HepG2 (cell line): ENCODE measurements around the gene ZNF101. TPM values are rescaled to one million over a fixed set of nuclear protein-coding genes. Genes with fewer than 3 reads are reported as not detected.
A peak's percentile ranks its signal among the peaks of the same experiment; 100 is the strongest.

ENCODE experiments used
- ATAC-seq: fragments of 200-7000 bp; cut with Tn5 transposase; 3 replicates; pipeline ENCODE4 v1.9.1; 2020; ENCODE audit warnings: mild to moderate bottlenecking, moderate library complexity
- Bru-seq: library from RNA; stranded (reverse); fragments of 400-500 nt; gene quantifications from one replicate; lab custom pipeline; 2021; lab: Mats Ljungman, UMichigan
- BruChase-seq, 2 experiments: library from RNA; stranded (reverse); fragments of 400-500 nt; gene quantifications; one replicate each; lab custom pipeline; 2021; lab: Mats Ljungman, UMichigan
- BruUV-seq: library from RNA; stranded (reverse); fragments of 400-500 nt; replicated peaks from 2 replicates; lab custom pipeline; 2021; lab: Mats Ljungman, UMichigan
- CTCF ChIA-PET: fragments of 300-600 bp; formaldehyde crosslinking; extraction: SDS; loops from one replicate; lab custom pipeline; 2021; ENCODE audit warnings: low total read pairs, inconsistent platforms, low intra/inter-chr PET ratio; lab: Yijun Ruan, JAX
- POLR2A ChIA-PET: fragments of 350-600 bp; sonication (Branson Sonifier 250); formaldehyde crosslinking; loops from one replicate; lab custom pipeline; 2020; ENCODE audit warnings: antibody characterized with exemption, inconsistent platforms; lab: Yijun Ruan, JAX
- DNase-seq: peaks from one replicate; pipeline ENCODE4 v3.0.0-alpha.2; 2015; ENCODE audit warnings: low spot score
- FAIRE-seq: peaks from 3 replicates; lab custom pipeline; 2011; peaks lifted over from hg19 to GRCh38; lab: Jason Lieb, UNC
- H2AFZ ChIP-seq: one replicate; pipeline ENCODE4 v1.6.1; 2011; ENCODE audit warnings: low read length, inconsistent platforms
- H3K27ac ChIP-seq: fragments of 300-600 bp; 3 replicates; pipeline ENCODE4 v1.8.0; 2011; ENCODE audit warnings: mixed run types, mild to moderate bottlenecking, mixed read lengths, low read length, inconsistent platforms; ENCODE audit not compliant: insufficient read depth; ENCODE audit errors: extremely low read length
- H3K27me3 ChIP-seq, 2 experiments: fragments of 200-600 bp in 1 of 2; 2 replicates in 1 of 2; 3 replicates in 1 of 2; pipeline versions ENCODE4 v1.6.0 to v1.8.0; 2011; ENCODE audit warnings: low read length in 2 of 2, mild to moderate bottlenecking in 2 of 2, moderate library complexity in 2 of 2, inconsistent platforms in 1 of 2; ENCODE audit not compliant: insufficient read depth in 2 of 2, control insufficient read depth in 1 of 2
- H3K36me3 ChIP-seq, 2 experiments: fragments of 200-600 bp in 1 of 2; replicated peaks in 1 of 2; 2 replicates in 1 of 2; 3 replicates in 1 of 2; pipeline versions ENCODE4 v1.5.1 to v1.8.0; 2011; ENCODE audit warnings: low read length in 2 of 2, inconsistent platforms in 1 of 2; ENCODE audit not compliant: insufficient read depth in 2 of 2, control insufficient read depth in 1 of 2
- H3K4me1 ChIP-seq: 2 replicates; pipeline ENCODE4 v1.5.1; 2012; ENCODE audit warnings: low read length, inconsistent platforms; ENCODE audit not compliant: insufficient read depth
- H3K4me2 ChIP-seq: 2 replicates; pipeline ENCODE4 v1.6.0; 2011; ENCODE audit warnings: low read depth, low read length, inconsistent platforms
- H3K4me3 ChIP-seq, 3 experiments: fragments of 200-600 bp in 1 of 3; sonication (generic), shearing (Covaris generic) in 1 of 3; replicated peaks in 1 of 3; 2 replicates each; pipeline ENCODE4 v1.5.1; 2011 to 2016; ENCODE audit warnings: low read length in 3 of 3, inconsistent platforms in 2 of 3, low read depth in 2 of 3, mild to moderate bottlenecking in 2 of 3, control low read depth in 1 of 3, mixed read lengths in 1 of 3; ENCODE audit not compliant: insufficient read depth in 1 of 3
- H3K79me2 ChIP-seq: one replicate; pipeline ENCODE4 v1.6.1; 2011; ENCODE audit warnings: low read length, inconsistent platforms; ENCODE audit not compliant: insufficient read depth
- H3K9ac ChIP-seq: 2 replicates; pipeline ENCODE4 v1.6.0; 2011; ENCODE audit warnings: mild to moderate bottlenecking, low read depth, low read length, inconsistent platforms; ENCODE audit not compliant: insufficient read depth
- H3K9me3 ChIP-seq: 2 replicates; pipeline ENCODE4 v1.5.1; 2012; ENCODE audit warnings: mild to moderate bottlenecking, low read length
- H4K20me1 ChIP-seq: 2 replicates; pipeline ENCODE4 v1.6.0; 2011; ENCODE audit warnings: inconsistent platforms, mild to moderate bottlenecking, low read length, moderate library complexity; ENCODE audit not compliant: insufficient read depth
- FUBP1 ChIP-seq: sonication (generic); formaldehyde crosslinking; IDR thresholded peaks from 2 replicates; pipeline ENCODE4 v1.5.1; 2020; ENCODE audit warnings: missing genetic modification reagents, mild to moderate bottlenecking, borderline replicate concordance
- HOMEZ ChIP-seq: IDR thresholded peaks from 2 replicates; pipeline ENCODE4 v1.6.1; 2016; ENCODE audit warnings: low read depth
- PRPF4 ChIP-seq: fragments of 200-400 bp; formaldehyde crosslinking; IDR thresholded peaks from 2 replicates; pipeline ENCODE4 v1.6.1; 2016; ENCODE audit warnings: low read length, low read depth; ENCODE audit not compliant: poor library complexity, severe bottlenecking
- XBP1 ChIP-seq: sonication (generic); formaldehyde crosslinking; IDR thresholded peaks from 2 replicates; pipeline ENCODE4 v1.5.0; 2020; ENCODE audit warnings: missing genetic modification reagents
- ZFP90 ChIP-seq: sonication (generic); formaldehyde crosslinking; IDR thresholded peaks from 2 replicates; pipeline ENCODE4 v1.8.0; 2022; ENCODE audit warnings: missing genetic modification reagents, mild to moderate bottlenecking, inconsistent platforms, borderline replicate concordance
- ZNF501 ChIP-seq: sonication (generic); formaldehyde crosslinking; IDR thresholded peaks from 2 replicates; pipeline ENCODE4 v1.5.1; 2020; ENCODE audit warnings: mild to moderate bottlenecking, moderate library complexity, missing genetic modification reagents
- WGBS: methylation state at CpG from one replicate; pipeline ENCODE4 v1.1.6; 2017; ENCODE audit warnings: low lambda C conversion rate; 5-methylcytosine and 5-hydroxymethylcytosine counted together
- in situ Hi-C: cut with HindIII; loops from 2 replicates; pipeline ENCODE4 v1.10.0; 2017; ENCODE audit warnings: low pct_unique_long_range_greater_than_20kb; ENCODE audit not compliant: extremely low pct_ligation_motif_present
- intact Hi-C: fragments of 100-400 bp; cut with micrococcal nuclease; formaldehyde crosslinking; loops from one replicate; pipeline ENCODE4 v1.10.0; 2022; ENCODE audit not compliant: unreplicated experiment
- long read RNA-seq, 2 experiments: library from RNA in 1 of 2; library from polyadenylated mRNA in 1 of 2; stranded (forward) in 1 of 2; unstranded in 1 of 2; transcript quantifications; one replicate each; pipeline ENCODE4 v2.0.0, GENCODE V29; 2019 to 2022
- polyA minus RNA-seq, 3 experiments: library from RNA; depleted of rRNA, polyadenylated mRNA; stranded (reverse); fragments of >200 nt; gene quantifications; 2 replicates each; pipeline ENCODE4 v1.2.3, GENCODE V29; 2011; ENCODE audit warnings: low replicate concordance in 1 of 3
- polyA plus RNA-seq, 8 experiments: library from polyadenylated mRNA; depleted of rRNA in 3 of 8; stranded (reverse) in 7 of 8; unstranded in 1 of 8; fragments of >200 nt; fragmentation: Illumina TruSeq in 4 of 8; extraction: Trizol in 4 of 8; gene quantifications; 2 replicates each; pipeline versions ENCODE4 v1.2.1 to v1.2.3, GENCODE V29; 2011 to 2016; ENCODE audit warnings: low read depth in 4 of 8, missing spikeins in 1 of 8, mixed read lengths in 1 of 8; ENCODE audit not compliant: insufficient read depth in 1 of 8
- total RNA-seq, 5 experiments: library from RNA; depleted of rRNA; stranded (reverse); fragments of >200 nt; fragmentation: Illumina TruSeq; extraction: Trizol; gene quantifications; 2 replicates each; pipeline ENCODE4 v1.2.3, GENCODE V29; 2016; ENCODE audit warnings: low read depth in 1 of 5
- TF ChIP-seq, protein P1 (sequence below): sonication (generic); formaldehyde crosslinking; IDR thresholded peaks from 2 replicates; pipeline ENCODE4 v1.8.0; 2023; ENCODE audit warnings: mild to moderate bottlenecking, missing genetic modification reagents
- TF ChIP-seq, protein P2 (sequence below): sonication (generic); formaldehyde crosslinking; conservative IDR thresholded peaks from 2 replicates; pipeline ENCODE4 v1.5.0; 2020; ENCODE audit warnings: missing genetic modification reagents

Gene ZNF101
- total RNA-seq (2016; rRNA removed; fragmentation: Illumina TruSeq; extraction: Trizol), result 28.9 and 35.3 TPM in 2 replicates
- 5.8 and 9.2 TPM in 2 replicates for total RNA-seq (2016; cell fraction: cytosol; rRNA removed; fragmentation: Illumina TruSeq; extraction: Trizol; ENCODE audit: low read depth)
- 30.1 and 36.1 TPM in 2 replicates for total RNA-seq (2016; cell fraction: insoluble cytoplasmic fraction; rRNA removed; fragmentation: Illumina TruSeq; extraction: Trizol)
- 18.6 and 18.7 TPM in 2 replicates for total RNA-seq (2016; cell fraction: membrane; rRNA removed; fragmentation: Illumina TruSeq; extraction: Trizol)
- 18.7 and 19.2 TPM in 2 replicates for total RNA-seq (2016; cell fraction: nucleus; rRNA removed; fragmentation: Illumina TruSeq; extraction: Trizol)
- polyA plus RNA-seq (2011; rRNA removed), result 10.9 and 12.9 TPM in 2 replicates
- polyA plus RNA-seq (2011; cell fraction: cytosol; rRNA removed), result 5.0 and 7.2 TPM in 2 replicates
- polyA plus RNA-seq (2011; cell fraction: nucleus; rRNA removed), result 5.5 and 6.9 TPM in 2 replicates
- polyA plus RNA-seq (2012), result 7.8 and 8.8 TPM in 2 replicates
- 4.9 and 6.0 TPM in 2 replicates for polyA plus RNA-seq (2016; cell fraction: cytosol; fragmentation: Illumina TruSeq; extraction: Trizol; ENCODE audit: low read depth)
- 24.4 and 28.4 TPM in 2 replicates for polyA plus RNA-seq (2016; cell fraction: insoluble cytoplasmic fraction; fragmentation: Illumina TruSeq; extraction: Trizol; ENCODE audit: low read depth)
- polyA plus RNA-seq (2016; cell fraction: membrane; fragmentation: Illumina TruSeq; extraction: Trizol; ENCODE audit: low read depth), result 9.1 and 9.6 TPM in 2 replicates
- polyA plus RNA-seq (2016; cell fraction: nucleus; fragmentation: Illumina TruSeq; extraction: Trizol; ENCODE audit: insufficient read depth, low read depth), result 23.5 and 25.1 TPM in 2 replicates
- polyA minus RNA-seq (2011; rRNA and poly(A)+ RNA removed; ENCODE audit: low replicate concordance), result 4.7 and 7.8 TPM in 2 replicates
- 6.7 and 11.7 TPM in 2 replicates for polyA minus RNA-seq (2011; cell fraction: cytosol; rRNA and poly(A)+ RNA removed)
- 16.0 and 18.4 TPM in 2 replicates for polyA minus RNA-seq (2011; cell fraction: nucleus; rRNA and poly(A)+ RNA removed)
- percentile 78 among the genes with signal in this experiment for Bru-seq, nascent RNA
- percentile 84 among the genes with signal in this experiment for BruChase-seq, experiment 1, labeled RNA remaining after a 6-hour chase
- percentile 85 among the genes with signal in this experiment for BruChase-seq, experiment 2, labeled RNA remaining after a 2-hour chase
- long read RNA-seq, experiment 1, full-length matches to known transcripts, result 7 of 8 reads
- long read RNA-seq, experiment 1, partial matches to known transcripts, result 0 of 8 reads
- long read RNA-seq, experiment 1, other reads (novel, unspliced or antisense), result 1 of 8 reads
- long read RNA-seq, experiment 2, full-length matches to known transcripts, result 4 of 8 reads
- long read RNA-seq, experiment 2, partial matches to known transcripts, result 1 of 8 reads
- long read RNA-seq, experiment 2, other reads (novel, unspliced or antisense), result 3 of 8 reads

- peaks cover 0 to 9% of the 10 kb centered on the region in 2 experiments; a peak in 2 of 5 replicates for H3K36me3 ChIP-seq
- intact Hi-C loops (loop anchor here (2.0 kb wide), 2 partner anchors 64 to 108 kb away; partner anchors contain the start of gene ZNF14), in situ Hi-C loops (no loop called here)
- no peaks in the 10 kb centered on the region; a peak in 1 of 5 replicates for H3K27me3 ChIP-seq
- CTCF ChIA-PET, result no interaction called here
- 0% methylated on average over 11 of the region's 36 CpGs for WGBS
- no peaks in the 10 kb centered on the region for H3K9me3 ChIP-seq
- H3K79me2 ChIP-seq, result peaks cover 32% of the 10 kb centered on the region
- peak within 1 kb of the TSS; percentile 79 for H3K4me2 ChIP-seq
- peaks cover 46% of the 10 kb centered on the region for H3K4me1 ChIP-seq
- H3K9ac ChIP-seq, result peak within 1 kb of the TSS; percentile 85
- H3K4me3 ChIP-seq, result peak within 1 kb of the TSS; percentile 84 to 97 (median 88)
- BruUV-seq, result no TSS peak
- no peak within 1 kb of the TSS for H2AFZ ChIP-seq
- H3K27ac ChIP-seq, result peak within 1 kb of the TSS; percentile 91
- FAIRE-seq (peak; percentile 96), DNase-seq (peak; percentile 99), ATAC-seq (peak; percentile 91)
- POLR2A ChIA-PET, result interaction anchor here (0.5 to 4.1 kb wide), 10 partner anchors 18 to 384 kb away, joined by 3 to 25 read pairs (median 3); partner anchors contain the start of genes ZNF14 and ZNF253
- peaks cover 7% of the 10 kb centered on the region; the same call in 1 of the 2 replicates for H4K20me1 ChIP-seq
- peak; percentile 61 for TF ChIP-seq ZNF501 (CRISPR knock-in tag)
- TF ChIP-seq, protein P1, sequence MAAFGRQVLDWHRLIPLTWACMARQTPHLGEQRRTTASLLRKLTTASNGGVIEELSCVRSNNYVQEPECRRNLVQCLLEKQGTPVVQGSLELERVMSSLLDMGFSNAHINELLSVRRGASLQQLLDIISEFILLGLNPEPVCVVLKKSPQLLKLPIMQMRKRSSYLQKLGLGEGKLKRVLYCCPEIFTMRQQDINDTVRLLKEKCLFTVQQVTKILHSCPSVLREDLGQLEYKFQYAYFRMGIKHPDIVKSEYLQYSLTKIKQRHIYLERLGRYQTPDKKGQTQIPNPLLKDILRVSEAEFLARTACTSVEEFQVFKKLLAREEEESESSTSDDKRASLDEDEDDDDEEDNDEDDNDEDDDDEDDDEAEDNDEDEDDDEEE (CRISPR knock-in tag), result 0 out of 2 replicates have a peak, but pooled peaks have one; percentile 54
- TF ChIP-seq PRPF4, result no peak
- TF ChIP-seq HOMEZ (CRISPR knock-in tag), result no peak; the same call in 1 of the 2 replicates
- TF ChIP-seq FUBP1, result no peak
- TF ChIP-seq, protein P2, sequence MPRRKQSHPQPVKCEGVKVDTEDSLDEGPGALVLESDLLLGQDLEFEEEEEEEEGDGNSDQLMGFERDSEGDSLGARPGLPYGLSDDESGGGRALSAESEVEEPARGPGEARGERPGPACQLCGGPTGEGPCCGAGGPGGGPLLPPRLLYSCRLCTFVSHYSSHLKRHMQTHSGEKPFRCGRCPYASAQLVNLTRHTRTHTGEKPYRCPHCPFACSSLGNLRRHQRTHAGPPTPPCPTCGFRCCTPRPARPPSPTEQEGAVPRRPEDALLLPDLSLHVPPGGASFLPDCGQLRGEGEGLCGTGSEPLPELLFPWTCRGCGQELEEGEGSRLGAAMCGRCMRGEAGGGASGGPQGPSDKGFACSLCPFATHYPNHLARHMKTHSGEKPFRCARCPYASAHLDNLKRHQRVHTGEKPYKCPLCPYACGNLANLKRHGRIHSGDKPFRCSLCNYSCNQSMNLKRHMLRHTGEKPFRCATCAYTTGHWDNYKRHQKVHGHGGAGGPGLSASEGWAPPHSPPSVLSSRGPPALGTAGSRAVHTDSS (CRISPR knock-in tag), result no peak
- no peak for TF ChIP-seq XBP1 (CRISPR knock-in tag)
- TF ChIP-seq ZFP90 (CRISPR knock-in tag), result peak; percentile 76
Measured at GRCh38 chr19:19668230-19669012, at the start of gene ZNF101. Gene ZNF101 (plus strand): TSS chr19:19668839. CDS start chr19:19668964, 125 bp downstream.
